GM10248 (cell line): Measurements from ENCODE around the gene CYP4V2.
"Not testable (repeated sequence)": the region's sequence is repeated elsewhere in the genome, so short reads cannot be mapped to it uniquely, and the experiment has no call there.

Experiments
- CTCF ChIA-PET: fragments of 300-600 bp; sonication (Branson Sonifier 250); formaldehyde crosslinking; extraction: SDS; loops from one replicate; lab custom pipeline; 2021; ENCODE audit warnings: antibody characterized with exemption; lab: Yijun Ruan, JAX
- POLR2A ChIA-PET: fragments of 350-650 bp; sonication (Branson Sonifier 250); formaldehyde crosslinking; extraction: SDS; loops from one replicate; lab custom pipeline; 2020; ENCODE audit warnings: antibody characterized with exemption; lab: Yijun Ruan, JAX
- DNase-seq: peaks from one replicate; pipeline ENCODE4 v3.0.0; 2012; ENCODE audit errors: extremely low spot score
- CTCF ChIP-seq: IDR thresholded peaks from 2 replicates; pipeline ENCODE4 v1.5.1; 2012; ENCODE audit warnings: mild to moderate bottlenecking, low read depth; ENCODE audit errors: extremely low read depth, missing control alignments, control extremely low read depth

The CYP4V2 gene

GRCh38 chr4:186244835-186245234 is 53.5 kb downstream of the CYP4V2 start:
- no peak for DNase-seq
- ChIA-PET POLR2A (no interaction called here), CTCF (no interaction called here)
- TF ChIP-seq CTCF: no peak

GRCh38 chr4:186247062-186247752 is 55.8 kb downstream of the CYP4V2 start:
- CTCF ChIA-PET, DNase-seq, POLR2A ChIA-PET: not testable (repeated sequence)

- DNase-seq: no peak
- CTCF ChIA-PET: no interaction called here
- POLR2A ChIA-PET: no interaction called here
- no peak for TF ChIP-seq CTCF
Measured at GRCh38 chr4:186248643-186249042, 57.3 kb downstream of the CYP4V2 start.

- TF ChIP-seq CTCF: no peak
- ChIA-PET CTCF (no interaction called here), POLR2A (no interaction called here)
- DNase-seq: no peak
Measured at GRCh38 chr4:186249785-186250754, 58.7 kb downstream of the CYP4V2 start.

- no peak for DNase-seq
- ChIA-PET CTCF (no interaction called here), POLR2A (no interaction called here)
- TF ChIP-seq CTCF: no peak
Measured at GRCh38 chr4:186250760-186251159, 59.4 kb downstream of the CYP4V2 start.

- CTCF ChIA-PET: no interaction called here
- POLR2A ChIA-PET: no interaction called here
- TF ChIP-seq CTCF: no peak
- no peak for DNase-seq
Measured at GRCh38 chr4:186255122-186255521, 63.8 kb downstream of the CYP4V2 start.
